ENCODE results near the gene BRCA1. TPM values are rescaled to one million over a fixed set of nuclear protein-coding genes. Genes with fewer than 3 reads are reported as not detected.

BRCA1 gene
- total RNA-seq, 4 donors from 2014 or later = 1.2 to 30.7 (median 15.4) TPM

DNA sequence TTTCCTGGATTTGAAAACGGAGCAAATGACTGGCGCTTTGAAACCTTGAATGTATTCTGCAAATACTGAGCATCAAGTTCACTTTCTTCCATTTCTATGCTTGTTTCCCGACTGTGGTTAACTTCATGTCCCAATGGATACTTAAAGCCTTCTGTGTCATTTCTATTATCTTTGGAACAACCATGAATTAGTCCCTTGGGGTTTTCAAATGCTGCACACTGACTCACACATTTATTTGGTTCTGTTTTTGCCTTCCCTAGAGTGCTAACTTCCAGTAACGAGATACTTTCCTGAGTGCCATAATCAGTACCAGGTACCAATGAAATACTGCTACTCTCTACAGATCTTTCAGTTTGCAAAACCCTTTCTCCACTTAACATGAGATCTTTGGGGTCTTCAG lies 32.3 kb downstream of the BRCA1 start:
- no peak for DNase-seq
- intact Hi-C loops (cut with DNase I; ENCODE audit: low total_unique reads) = no loop called here
- Histone ChIP-seq H3K4me3 (no peak overlapping the region), H3K9me3 (no peaks in the 10 kb centered on the region), H3K36me3 (no peaks in the 10 kb centered on the region), H3K27me3 (no peaks in the 10 kb centered on the region), H3K27ac (no peak overlapping the region), H3K4me1 (no peaks in the 10 kb centered on the region)
- TF ChIP-seq, protein P1, sequence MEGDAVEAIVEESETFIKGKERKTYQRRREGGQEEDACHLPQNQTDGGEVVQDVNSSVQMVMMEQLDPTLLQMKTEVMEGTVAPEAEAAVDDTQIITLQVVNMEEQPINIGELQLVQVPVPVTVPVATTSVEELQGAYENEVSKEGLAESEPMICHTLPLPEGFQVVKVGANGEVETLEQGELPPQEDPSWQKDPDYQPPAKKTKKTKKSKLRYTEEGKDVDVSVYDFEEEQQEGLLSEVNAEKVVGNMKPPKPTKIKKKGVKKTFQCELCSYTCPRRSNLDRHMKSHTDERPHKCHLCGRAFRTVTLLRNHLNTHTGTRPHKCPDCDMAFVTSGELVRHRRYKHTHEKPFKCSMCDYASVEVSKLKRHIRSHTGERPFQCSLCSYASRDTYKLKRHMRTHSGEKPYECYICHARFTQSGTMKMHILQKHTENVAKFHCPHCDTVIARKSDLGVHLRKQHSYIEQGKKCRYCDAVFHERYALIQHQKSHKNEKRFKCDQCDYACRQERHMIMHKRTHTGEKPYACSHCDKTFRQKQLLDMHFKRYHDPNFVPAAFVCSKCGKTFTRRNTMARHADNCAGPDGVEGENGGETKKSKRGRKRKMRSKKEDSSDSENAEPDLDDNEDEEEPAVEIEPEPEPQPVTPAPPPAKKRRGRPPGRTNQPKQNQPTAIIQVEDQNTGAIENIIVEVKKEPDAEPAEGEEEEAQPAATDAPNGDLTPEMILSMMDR (IDR thresholded peaks at IDR 0.05) = no peak
- no peak for TF ChIP-seq POLR2A (IDR thresholded peaks at IDR 0.05)

GRCh38 chr17:43090022-43090421 lies 35.1 kb downstream of the BRCA1 start:
- Histone ChIP-seq H3K27ac (no peak overlapping the region), H3K27me3 (no peaks in the 10 kb centered on the region), H3K4me3 (no peak overlapping the region), H3K36me3 (no peaks in the 10 kb centered on the region), H3K4me1 (no peaks in the 10 kb centered on the region), H3K9me3 (no peaks in the 10 kb centered on the region)
- no peak for DNase-seq
- TF ChIP-seq POLR2A (IDR thresholded peaks at IDR 0.05) = no peak
- TF ChIP-seq, protein P1 (IDR thresholded peaks at IDR 0.05) = no peak
- intact Hi-C loops (cut with DNase I; ENCODE audit: low total_unique reads) = no loop called here

GRCh38 chr17:43085474-43085873 lies 39.7 kb downstream of the BRCA1 start:
- Histone ChIP-seq H3K27ac (peak overlapping the region; percentile 78 to 79), H3K36me3 (no peaks in the 10 kb centered on the region), H3K9me3 (no peaks in the 10 kb centered on the region), H3K27me3 (no peaks in the 10 kb centered on the region), H3K4me1 (no peaks in the 10 kb centered on the region), H3K4me3 (no peak overlapping the region)
- TF ChIP-seq, protein P1 (IDR thresholded peaks at IDR 0.05) = no peak
- no peak for TF ChIP-seq POLR2A (IDR thresholded peaks at IDR 0.05)
- intact Hi-C loops (cut with DNase I; ENCODE audit: low total_unique reads) = no loop called here
- DNase-seq = no peak

GRCh38 chr17:43079641-43080302 lies 45.4 kb downstream of the BRCA1 start:
- DNase-seq = no peak
- H3K27me3 ChIP-seq = no peaks in the 10 kb centered on the region
- H3K9me3 ChIP-seq = no peaks in the 10 kb centered on the region
- TF ChIP-seq POLR2A (IDR thresholded peaks at IDR 0.05) = no peak
- TF ChIP-seq, protein P1 (IDR thresholded peaks at IDR 0.05) = no peak
- H3K27ac ChIP-seq = no peak overlapping the region
- no peaks in the 10 kb centered on the region for H3K4me1 ChIP-seq
- H3K4me3 ChIP-seq = no peak overlapping the region
- intact Hi-C loops (cut with DNase I; ENCODE audit: low total_unique reads) = no loop called here
- no peaks in the 10 kb centered on the region for H3K36me3 ChIP-seq

DNA sequence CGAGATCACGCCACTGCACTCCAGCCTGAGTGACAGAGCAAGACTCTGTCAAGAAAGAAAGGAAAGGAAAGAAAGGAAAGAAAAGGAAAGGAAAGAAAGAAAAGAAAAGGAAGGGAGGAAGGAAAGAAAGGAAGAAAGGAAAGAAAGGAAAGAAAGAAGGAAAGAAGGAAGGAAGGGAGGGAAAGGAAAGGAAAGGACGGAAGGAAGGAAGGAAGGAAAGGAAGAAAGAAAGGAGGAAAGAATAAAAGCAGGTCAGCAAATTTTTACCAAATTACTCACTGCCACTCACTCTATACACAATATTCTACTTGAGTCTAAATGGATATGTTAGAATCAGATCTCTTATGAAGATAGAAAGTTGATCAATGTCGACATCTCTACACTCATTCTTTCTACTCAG lies 50.3 kb downstream of the BRCA1 start:
- Histone ChIP-seq H3K27ac (no peak overlapping the region), H3K4me3 (no peak overlapping the region), H3K4me1 (no peaks in the 10 kb centered on the region), H3K27me3 (no peaks in the 10 kb centered on the region), H3K36me3 (no peaks in the 10 kb centered on the region), H3K9me3 (no peaks in the 10 kb centered on the region)
- DNase-seq = no peak
- TF ChIP-seq, protein P1 (IDR thresholded peaks at IDR 0.05) = no peak
- TF ChIP-seq POLR2A (IDR thresholded peaks at IDR 0.05) = no peak
- intact Hi-C loops (cut with DNase I; ENCODE audit: low total_unique reads) = no loop called here

Data from uterus (tissue), 4 donors.